Stimulated activated naive B cell treated with anti-CD40 and anti-IgM and Interleukin-4, amounts not matched to agents 10 μg/mL and 1 μg/mL and 100 μg/mL, for 72 hours (primary cell): Measurements from ENCODE around the gene IGFLR1.

Experiments
- ATAC-seq, 2 donors: fragments of 150-1000 bp; cut with Tn5 transposase; replicated peaks; 2 replicates each; pipeline ENCODE4 v1.10.0; 2021; ENCODE audit warnings: moderate library complexity in 1 of 2
- DNase-seq: peaks from one replicate; pipeline ENCODE4 v3.0.0; 2021
- H3K27ac Mint-ChIP-seq: one replicate; pipeline ENCODE4 v1.8.0; 2022; ENCODE audit warnings: mild to moderate bottlenecking, mixed read lengths
- H3K27me3 Mint-ChIP-seq, 2 donors: one replicate each; pipeline ENCODE4 v1.8.0; 2022; ENCODE audit warnings: mixed read lengths in 2 of 2
- H3K36me3 Mint-ChIP-seq, 2 donors: one replicate each; pipeline ENCODE4 v1.8.0; 2022; ENCODE audit warnings: mixed read lengths in 2 of 2, mild to moderate bottlenecking in 1 of 2
- H3K4me1 Mint-ChIP-seq, 2 donors: one replicate each; pipeline ENCODE4 v1.8.0; 2022; ENCODE audit warnings: mixed read lengths in 2 of 2, mild to moderate bottlenecking in 1 of 2
- H3K4me3 Mint-ChIP-seq, 2 donors: one replicate each; pipeline ENCODE4 v1.8.0; 2022; ENCODE audit warnings: mild to moderate bottlenecking in 2 of 2, mixed read lengths in 2 of 2, moderate library complexity in 1 of 2
- H3K9me3 Mint-ChIP-seq, 2 donors: one replicate each; pipeline ENCODE4 v1.8.0; 2022; ENCODE audit warnings: mixed read lengths in 2 of 2, mild to moderate bottlenecking in 1 of 2

The IGFLR1 gene

GRCh38 chr19:35714601-35715354, 27.5 kb downstream of the IGFLR1 start:
- H3K4me1 Mint-ChIP-seq, result peaks cover 60 to 81% of the 10 kb centered on the region in 2 donors
- peaks cover 21 to 42% of the 10 kb centered on the region in 2 donors for H3K36me3 Mint-ChIP-seq
- no peak for DNase-seq

DNA sequence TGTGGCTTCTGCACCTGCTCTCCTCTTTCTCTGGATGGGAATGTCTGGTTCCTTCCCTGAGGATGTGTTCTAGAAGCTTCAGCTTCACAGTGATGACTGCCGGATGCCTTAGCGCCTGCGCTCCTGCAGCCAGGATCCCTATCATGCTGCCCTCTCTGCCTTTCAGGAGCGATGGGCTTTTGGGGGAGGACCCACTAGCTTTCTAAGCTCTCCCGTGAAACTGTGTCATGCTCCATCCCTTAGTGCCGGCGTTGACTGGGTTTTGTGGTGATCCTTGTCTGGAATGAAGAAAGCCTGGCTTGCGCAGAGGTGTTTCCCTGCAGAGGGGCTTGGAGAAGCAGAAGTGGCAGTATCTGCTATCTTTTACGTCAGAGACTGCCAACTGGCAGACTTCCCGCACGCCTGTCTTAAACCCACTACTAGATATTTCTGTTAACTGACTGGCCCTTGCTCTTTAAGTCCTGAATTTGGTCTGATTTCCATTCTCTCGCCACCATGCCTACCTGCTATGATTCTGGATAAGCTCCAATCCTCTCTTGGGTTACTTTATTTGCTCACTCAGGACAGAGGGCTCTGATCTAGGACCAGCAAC, 28.3 kb downstream of the IGFLR1 start:
- peaks cover 17 to 38% of the 10 kb centered on the region in 2 donors for H3K36me3 Mint-ChIP-seq
- no peak for ATAC-seq

More at GRCh38 chr19:35714601-35715354, 27.5 kb downstream of the IGFLR1 start:
- Mint-ChIP-seq H3K27ac (peak overlapping the region; percentile 99), H3K27me3 (no peaks in the 10 kb centered on the region), H3K4me3 (peak overlapping the region; percentile 88 to 97), H3K9me3 (peaks cover 2 to 4% of the 10 kb centered on the region in 2 donors)
- no peak for ATAC-seq

DNA sequence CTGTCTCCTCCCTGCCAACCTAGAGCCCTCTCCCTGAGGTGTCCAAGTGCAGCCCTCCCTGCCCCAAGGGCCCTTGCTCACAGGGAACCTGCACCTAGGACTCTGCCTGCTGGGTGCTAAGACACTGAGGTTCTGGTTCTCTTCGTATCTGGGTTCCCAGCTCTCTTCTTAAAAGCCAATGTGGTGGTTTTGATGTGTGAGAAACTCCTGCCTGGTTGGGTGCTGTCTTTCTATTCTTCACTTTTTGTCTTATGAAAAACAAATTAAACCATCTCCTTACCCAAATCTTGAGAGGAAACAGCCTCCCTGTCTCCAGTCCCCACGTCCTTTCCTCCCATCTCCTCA, 28.8 kb downstream of the IGFLR1 start:
- DNase-seq (no peak), ATAC-seq (no peak)
- Mint-ChIP-seq H3K4me3 (peak overlapping the region; percentile 88 to 97), H3K36me3 (peaks cover 14 to 38% of the 10 kb centered on the region in 2 donors), H3K4me1 (peaks cover 51 to 69% of the 10 kb centered on the region in 2 donors), H3K27me3 (no peaks in the 10 kb centered on the region), H3K9me3 (peaks cover 2 to 4% of the 10 kb centered on the region in 2 donors), H3K27ac (peak overlapping the region; percentile 99)

More for the DNA sequence above, 28.3 kb downstream of the IGFLR1 start:
- H3K27ac Mint-ChIP-seq, result peak overlapping the region; percentile 99
- H3K27me3 Mint-ChIP-seq, result no peaks in the 10 kb centered on the region
- H3K9me3 Mint-ChIP-seq, result peaks cover 2 to 4% of the 10 kb centered on the region in 2 donors
- DNase-seq, result no peak
- H3K4me1 Mint-ChIP-seq, result peaks cover 54 to 73% of the 10 kb centered on the region in 2 donors
- peak overlapping the region; percentile 88 to 97 for H3K4me3 Mint-ChIP-seq

- Mint-ChIP-seq H3K36me3 (peaks cover 14 to 38% of the 10 kb centered on the region in 2 donors), H3K27me3 (no peaks in the 10 kb centered on the region), H3K4me3 (peak overlapping the region; percentile 88 to 97), H3K4me1 (peaks cover 51 to 69% of the 10 kb centered on the region in 2 donors), H3K27ac (peak overlapping the region; percentile 99), H3K9me3 (peaks cover 2 to 4% of the 10 kb centered on the region in 2 donors)
- peak; percentile 19 to 22 for ATAC-seq
- peak; percentile 44 for DNase-seq
Measured at GRCh38 chr19:35712567-35713505, 29.4 kb downstream of the IGFLR1 start.

- H3K9me3 Mint-ChIP-seq, result peaks cover 2 to 4% of the 10 kb centered on the region in 2 donors
- peaks cover 46 to 61% of the 10 kb centered on the region in 2 donors for H3K4me1 Mint-ChIP-seq
- peak overlapping the region; percentile 99 for H3K27ac Mint-ChIP-seq
- peak; percentile 76 for DNase-seq
- peak overlapping the region; percentile 62 to 81 for H3K4me3 Mint-ChIP-seq
- H3K27me3 Mint-ChIP-seq, result no peaks in the 10 kb centered on the region
- peaks cover 12 to 31% of the 10 kb centered on the region in 2 donors for H3K36me3 Mint-ChIP-seq
- ATAC-seq, result peak; percentile 62 to 71
Measured at GRCh38 chr19:35710784-35711723, 31.2 kb downstream of the IGFLR1 start.

- H3K36me3 Mint-ChIP-seq, result peaks cover 6 to 11% of the 10 kb centered on the region in 2 donors
- no peak overlapping the region for H3K4me3 Mint-ChIP-seq
- ATAC-seq (no peak), DNase-seq (no peak)
- no peaks in the 10 kb centered on the region for H3K27me3 Mint-ChIP-seq
- H3K9me3 Mint-ChIP-seq, result peaks cover 2 to 4% of the 10 kb centered on the region in 2 donors
- H3K27ac Mint-ChIP-seq, result no peak overlapping the region
- H3K4me1 Mint-ChIP-seq, result peaks cover 24 to 34% of the 10 kb centered on the region in 2 donors
Measured at GRCh38 chr19:35708391-35708790, 33.9 kb downstream of the IGFLR1 start.

DNA sequence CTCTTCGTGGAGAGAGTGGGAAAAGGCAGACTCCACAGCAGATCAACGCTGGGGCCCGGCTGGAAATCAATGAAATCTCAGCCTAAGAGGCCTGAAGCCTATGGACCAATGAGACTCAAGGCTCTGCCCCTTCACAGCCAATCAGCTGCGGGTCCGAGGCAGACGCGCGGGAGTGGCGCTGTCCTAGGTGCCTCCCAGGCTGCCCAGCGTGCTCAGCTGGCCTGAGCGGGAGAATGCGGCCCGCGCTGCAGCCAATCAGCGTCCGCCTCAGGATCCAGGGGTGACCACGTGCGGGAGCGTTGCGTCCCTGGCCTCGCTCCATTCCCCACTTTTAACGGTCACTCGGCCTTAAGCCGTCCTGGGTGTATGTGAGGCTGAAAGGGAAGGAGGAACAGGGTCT, 38.0 kb downstream of the IGFLR1 start, which contains the start of gene ZBTB32:
ZBTB32 (plus strand) TSS at position 341 of the 400 bp plus-strand sequence. CDS start 10,069 bp downstream, outside the sequence.
- H3K4me3 Mint-ChIP-seq, result no peak within 1 kb of the TSS
- no peak within 1 kb of the TSS for H3K27ac Mint-ChIP-seq
- peaks cover 4 to 5% of the 10 kb centered on the region in 2 donors for H3K27me3 Mint-ChIP-seq
- peaks cover 5 to 9% of the 10 kb centered on the region in 2 donors for H3K4me1 Mint-ChIP-seq
- peaks cover 2 to 3% of the 10 kb centered on the region in 2 donors for H3K36me3 Mint-ChIP-seq
- no peak for ATAC-seq
- peaks cover 0 to 3% of the 10 kb centered on the region in 2 donors for H3K9me3 Mint-ChIP-seq
- no peak for DNase-seq

DNA sequence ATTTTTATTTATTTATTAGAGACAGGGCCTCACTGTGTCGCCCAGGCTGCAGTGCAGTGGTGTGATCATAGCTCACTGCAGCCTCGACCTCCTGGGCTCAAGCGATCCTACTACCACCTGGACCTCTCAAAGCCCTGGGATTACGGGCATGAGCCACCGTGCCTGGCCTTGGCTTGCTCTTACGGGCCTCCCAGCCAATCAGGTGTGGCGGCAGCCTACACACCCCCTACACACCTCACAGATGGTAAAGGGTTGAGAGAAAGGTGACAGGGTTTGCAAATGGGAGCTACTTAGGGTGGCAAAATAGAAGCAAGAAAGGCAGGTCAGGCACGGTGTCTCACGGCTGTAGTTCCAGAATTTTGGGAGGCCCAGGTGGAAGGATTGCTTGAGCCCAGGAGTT, 38.9 kb downstream of the IGFLR1 start:
- Mint-ChIP-seq H3K4me1 (peaks cover 5 to 9% of the 10 kb centered on the region in 2 donors), H3K9me3 (peaks cover 0 to 3% of the 10 kb centered on the region in 2 donors), H3K36me3 (peaks cover 2 to 3% of the 10 kb centered on the region in 2 donors), H3K4me3 (no peak overlapping the region), H3K27me3 (peaks cover 4 to 11% of the 10 kb centered on the region in 2 donors), H3K27ac (no peak overlapping the region)
- DNase-seq (no peak), ATAC-seq (no peak)

DNA sequence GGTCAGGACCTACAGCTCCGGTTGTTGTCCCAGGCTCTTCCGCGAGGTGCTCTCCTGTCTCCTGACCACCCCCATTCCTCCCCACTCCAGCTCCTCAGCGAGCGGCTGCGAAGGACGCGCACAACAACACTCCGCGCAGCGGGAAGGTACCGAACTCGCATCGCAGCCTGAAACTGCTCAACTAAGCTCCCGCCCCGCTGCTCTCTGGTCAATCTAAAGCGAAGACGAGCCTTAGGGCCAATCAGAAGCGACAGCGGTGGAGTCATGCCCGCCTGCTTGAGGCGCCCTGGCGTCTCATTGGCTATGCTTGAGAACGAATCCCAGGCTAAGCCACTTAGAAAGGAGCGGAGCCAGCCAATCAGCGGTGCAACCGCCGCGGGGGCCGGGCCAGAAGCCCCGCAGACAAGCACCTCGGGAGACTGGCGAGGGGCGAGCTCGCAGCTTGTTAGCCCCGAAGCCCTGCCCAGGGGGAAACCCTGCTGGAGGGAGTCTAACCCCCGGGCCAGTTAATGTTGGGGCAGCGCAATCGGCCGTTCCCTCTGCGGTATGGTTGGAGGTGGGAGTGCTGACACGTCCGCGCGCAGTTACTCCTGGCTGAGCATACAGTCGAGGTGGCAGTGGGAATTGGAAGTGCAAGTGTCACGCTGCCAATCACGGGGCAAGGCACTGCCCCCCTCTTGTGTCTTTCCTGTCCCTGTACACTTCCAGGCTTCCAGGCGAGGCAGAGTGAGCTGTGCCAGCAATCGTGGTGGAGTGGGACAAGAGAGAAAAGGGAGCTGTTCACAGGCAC, 39.8 kb downstream of the IGFLR1 start:
- H3K9me3 Mint-ChIP-seq, result peaks cover 0 to 3% of the 10 kb centered on the region in 2 donors
- peaks cover 2 to 3% of the 10 kb centered on the region in 2 donors for H3K36me3 Mint-ChIP-seq
- H3K27me3 Mint-ChIP-seq, result peaks cover 4 to 11% of the 10 kb centered on the region in 2 donors
- ATAC-seq (peak; percentile 99 to 100), DNase-seq (peak; percentile 92)
- H3K27ac Mint-ChIP-seq, result peak overlapping the region; percentile 95
- peak overlapping the region; percentile 93 to 95 for H3K4me3 Mint-ChIP-seq
- H3K4me1 Mint-ChIP-seq, result peaks cover 8 to 9% of the 10 kb centered on the region in 2 donors

- no peak overlapping the region for H3K4me3 Mint-ChIP-seq
- no peaks in the 10 kb centered on the region for H3K36me3 Mint-ChIP-seq
- peak; percentile 45 to 72 for ATAC-seq
- H3K4me1 Mint-ChIP-seq, result peaks cover 13 to 19% of the 10 kb centered on the region in 2 donors
- no peaks in the 10 kb centered on the region for H3K9me3 Mint-ChIP-seq
- H3K27me3 Mint-ChIP-seq, result peaks cover 0 to 6% of the 10 kb centered on the region in 2 donors
- no peak for DNase-seq
- H3K27ac Mint-ChIP-seq, result peak overlapping the region; percentile 42
Measured at GRCh38 chr19:35696835-35697234, 45.4 kb downstream of the IGFLR1 start.

- no peak for DNase-seq
- Mint-ChIP-seq H3K4me3 (no peak overlapping the region), H3K36me3 (no peaks in the 10 kb centered on the region), H3K27me3 (peaks cover 0 to 6% of the 10 kb centered on the region in 2 donors), H3K27ac (no peak overlapping the region), H3K4me1 (peaks cover 13 to 19% of the 10 kb centered on the region in 2 donors), H3K9me3 (no peaks in the 10 kb centered on the region)
- no peak for ATAC-seq
Measured at GRCh38 chr19:35695895-35696422, 46.3 kb downstream of the IGFLR1 start.
